AG04450 (cell line): ENCODE data around the gene PRR33. TPM values are rescaled to one million over a fixed set of nuclear protein-coding genes. Genes with fewer than 3 reads are reported as not detected.
A peak's percentile ranks its signal among the peaks of the same experiment; 100 is the strongest.

Experiments used
- CTCF ChIA-PET: fragments of 300-600, 350-600 bp; formaldehyde crosslinking; extraction: SDS; loops from one replicate; lab custom pipeline; 2022; ENCODE audit warnings: antibody characterized with exemption, inconsistent platforms; lab: Charles Lee
- POLR2A ChIA-PET: fragments of 350-600 bp; formaldehyde crosslinking; extraction: SDS; loops from one replicate; lab custom pipeline; 2021; ENCODE audit warnings: antibody characterized with exemption, inconsistent platforms; lab: Yijun Ruan, JAX
- DNase-seq: peaks from one replicate; pipeline ENCODE4 v3.0.0-alpha.2; 2011; ENCODE audit warnings: low read depth, low spot score
- H3K27ac ChIP-seq: one replicate; pipeline ENCODE4 v1.5.1; 2012; ENCODE audit warnings: low read depth, low read length, control low read depth
- H3K27me3 ChIP-seq: one replicate; pipeline ENCODE4 v1.6.0; 2012; ENCODE audit warnings: low read length; ENCODE audit not compliant: control insufficient read depth, insufficient read depth
- H3K4me3 ChIP-seq: 2 replicates; pipeline ENCODE4 v1.5.1; 2011; ENCODE audit warnings: mild to moderate bottlenecking, low read depth, low read length, control low read depth
- H3K9me3 ChIP-seq: 2 replicates; pipeline ENCODE4 v1.5.1; 2012; ENCODE audit warnings: low read length; ENCODE audit not compliant: control insufficient read depth, insufficient read depth
- polyA plus RNA-seq: library from polyadenylated mRNA; depleted of rRNA; stranded (reverse); fragments of >200 nt; gene quantifications from 2 replicates; pipeline ENCODE4 v1.2.3, GENCODE V29; 2011
- TF ChIP-seq, protein P1 (sequence below): IDR thresholded peaks from 2 replicates; pipeline ENCODE4 v1.5.1; 2011; ENCODE audit warnings: low read depth, low read length, control low read depth, inconsistent platforms

Gene PRR33
- polyA plus RNA-seq, 1 experiment, result not detected

DNA sequence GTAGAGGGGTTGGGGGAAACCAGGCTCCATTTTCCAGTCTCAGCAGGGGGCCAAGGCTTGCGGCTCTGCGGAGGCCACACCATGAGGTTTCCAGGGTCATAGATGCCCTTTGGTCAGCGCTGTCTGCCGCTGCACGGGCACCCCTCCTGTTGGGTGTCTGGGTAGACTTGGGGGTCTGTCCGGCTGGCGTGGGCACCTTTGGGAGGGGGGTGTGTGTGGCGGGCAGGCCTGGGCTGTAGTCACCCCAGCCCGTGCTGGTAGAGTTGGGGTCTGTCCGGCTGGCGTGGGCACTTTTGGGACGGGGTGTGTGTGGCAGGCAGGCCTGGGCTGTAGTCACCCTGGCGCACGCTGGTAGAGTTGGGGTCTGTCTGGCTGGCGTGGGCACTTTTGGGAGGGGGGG is 20.2 kb downstream of the PRR33 start:
- H3K9me3 ChIP-seq, result peaks cover 4% of the 10 kb centered on the region; the same call in 1 of the 2 replicates
- no peak for DNase-seq
- peaks cover 26% of the 10 kb centered on the region for H3K27me3 ChIP-seq
- TF ChIP-seq, protein P1, sequence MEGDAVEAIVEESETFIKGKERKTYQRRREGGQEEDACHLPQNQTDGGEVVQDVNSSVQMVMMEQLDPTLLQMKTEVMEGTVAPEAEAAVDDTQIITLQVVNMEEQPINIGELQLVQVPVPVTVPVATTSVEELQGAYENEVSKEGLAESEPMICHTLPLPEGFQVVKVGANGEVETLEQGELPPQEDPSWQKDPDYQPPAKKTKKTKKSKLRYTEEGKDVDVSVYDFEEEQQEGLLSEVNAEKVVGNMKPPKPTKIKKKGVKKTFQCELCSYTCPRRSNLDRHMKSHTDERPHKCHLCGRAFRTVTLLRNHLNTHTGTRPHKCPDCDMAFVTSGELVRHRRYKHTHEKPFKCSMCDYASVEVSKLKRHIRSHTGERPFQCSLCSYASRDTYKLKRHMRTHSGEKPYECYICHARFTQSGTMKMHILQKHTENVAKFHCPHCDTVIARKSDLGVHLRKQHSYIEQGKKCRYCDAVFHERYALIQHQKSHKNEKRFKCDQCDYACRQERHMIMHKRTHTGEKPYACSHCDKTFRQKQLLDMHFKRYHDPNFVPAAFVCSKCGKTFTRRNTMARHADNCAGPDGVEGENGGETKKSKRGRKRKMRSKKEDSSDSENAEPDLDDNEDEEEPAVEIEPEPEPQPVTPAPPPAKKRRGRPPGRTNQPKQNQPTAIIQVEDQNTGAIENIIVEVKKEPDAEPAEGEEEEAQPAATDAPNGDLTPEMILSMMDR, result no peak
- CTCF ChIA-PET, result interaction anchor here (1.4 kb wide), 1 partner anchor 11 kb away, joined by 8 read pairs; no protein-coding TSS in a partner anchor
- no peak overlapping the region for H3K4me3 ChIP-seq
- H3K27ac ChIP-seq, result no peak overlapping the region
- POLR2A ChIA-PET, result no interaction called here

DNA sequence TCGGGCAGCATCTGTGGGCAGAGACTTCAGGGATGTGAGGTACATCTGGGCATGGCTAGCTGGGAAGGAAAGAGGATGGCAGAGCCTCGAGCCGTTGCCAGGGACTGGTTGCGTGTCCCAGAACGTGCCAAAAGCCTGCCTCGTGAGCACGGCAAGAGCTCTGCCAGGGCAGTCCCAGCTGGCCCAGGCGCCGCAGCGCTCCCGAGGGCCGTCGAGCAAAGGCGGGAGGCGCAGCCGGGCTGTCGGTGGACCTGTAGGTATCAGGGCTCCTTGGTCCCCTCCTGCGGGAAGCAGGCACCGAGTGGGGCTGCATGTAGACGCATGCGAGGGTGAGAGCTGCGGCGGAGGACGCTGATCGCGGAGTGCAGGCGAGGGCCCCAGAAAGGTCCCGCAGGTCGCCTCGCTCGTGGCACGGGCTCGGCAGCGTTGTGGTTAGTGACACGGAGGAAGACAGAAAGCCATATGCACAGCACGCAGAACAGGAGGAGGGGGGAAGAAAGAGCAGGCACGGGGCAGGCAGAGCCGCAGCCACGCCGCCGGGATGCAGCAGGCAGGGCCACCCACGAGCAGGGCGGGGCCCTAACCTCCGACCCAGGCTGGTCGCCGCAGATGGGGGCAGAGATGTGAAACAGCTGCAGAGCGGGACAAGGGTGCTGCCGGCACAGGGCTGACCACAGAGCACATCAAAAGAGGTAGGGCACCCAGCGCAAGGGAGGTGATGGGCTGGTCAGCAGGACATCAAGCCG is 20.8 kb downstream of the PRR33 start:
- H3K27ac ChIP-seq, result no peak overlapping the region
- no peak overlapping the region for H3K4me3 ChIP-seq
- peaks cover 26% of the 10 kb centered on the region for H3K27me3 ChIP-seq
- POLR2A ChIA-PET, result no interaction called here
- TF ChIP-seq, protein P1, result no peak
- no peak for DNase-seq
- CTCF ChIA-PET, result interaction anchor here (1.1 to 1.4 kb wide), 2 partner anchors 11 to 39 kb away, joined by 4 to 8 read pairs; no protein-coding TSS in a partner anchor
- H3K9me3 ChIP-seq, result peaks cover 3% of the 10 kb centered on the region; the same call in 1 of the 2 replicates

DNA sequence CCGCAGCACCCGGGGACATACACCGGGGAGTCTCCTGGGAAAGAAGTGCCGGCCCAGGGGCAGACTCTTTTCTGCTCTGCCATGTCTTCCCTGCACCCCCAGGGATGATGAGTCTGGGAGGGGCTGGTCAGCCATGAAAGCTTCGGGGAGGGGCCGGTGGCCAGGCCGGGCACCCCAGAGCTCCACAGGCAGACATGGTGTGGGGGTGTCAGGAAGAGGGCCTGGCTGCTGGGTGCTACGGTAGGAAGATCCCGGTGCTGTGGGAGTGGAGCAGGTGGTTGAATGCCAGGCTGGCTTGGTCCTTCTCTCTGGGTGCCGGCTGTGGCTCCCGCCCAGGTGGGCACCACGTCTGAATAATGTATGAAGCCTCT is 21.4 kb downstream of the PRR33 start:
- no peak overlapping the region for H3K4me3 ChIP-seq
- CTCF ChIA-PET, result interaction anchor here (1.1 to 1.8 kb wide), 3 partner anchors 12 to 38 kb away, joined by 4 to 8 read pairs (median 8); no protein-coding TSS in a partner anchor
- TF ChIP-seq, protein P1, result no peak

DNA sequence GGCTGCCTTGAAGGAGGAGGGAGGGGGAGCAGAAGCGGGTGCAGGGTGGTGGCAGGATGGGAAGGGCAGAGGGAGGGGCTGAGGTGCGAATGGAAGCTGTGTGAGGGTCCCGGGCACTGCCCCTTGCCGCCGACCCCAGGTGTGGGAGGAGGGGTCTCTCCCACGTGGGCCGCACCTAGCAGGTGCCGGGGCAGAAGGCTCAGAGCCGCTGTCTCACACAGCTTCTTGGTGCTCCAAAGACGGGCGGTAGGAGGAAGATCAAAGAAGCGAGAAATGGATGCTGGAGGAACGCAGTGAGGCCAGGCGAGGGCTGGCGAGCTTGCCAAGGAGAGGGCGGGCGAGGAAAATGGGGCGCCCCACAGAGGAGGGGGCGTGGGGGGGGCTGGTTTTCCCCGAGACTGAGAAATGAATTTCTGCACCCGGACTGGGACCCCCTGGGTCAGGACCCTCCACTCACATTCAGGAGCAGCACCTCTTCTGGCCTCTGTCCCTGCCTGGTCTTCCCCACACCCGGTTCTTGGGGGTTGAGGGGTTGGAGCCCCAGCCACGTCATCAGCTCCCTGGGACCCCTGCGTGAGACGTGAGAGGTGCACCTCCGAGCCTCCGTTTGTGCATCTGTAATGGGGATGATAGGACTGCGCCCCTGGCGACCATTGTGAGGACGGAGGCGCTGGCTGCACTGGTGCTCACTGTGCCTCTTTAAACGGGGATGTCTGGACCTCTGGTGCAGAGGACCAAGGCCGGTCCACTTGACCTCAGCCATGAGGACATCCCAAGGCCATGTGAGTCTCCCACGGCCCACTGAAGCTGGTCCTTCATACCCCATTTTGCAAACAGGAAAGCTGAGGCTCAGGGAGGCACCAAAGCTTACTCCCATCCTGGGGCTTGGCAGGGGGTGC is 22.0 kb downstream of the PRR33 start:
- Histone ChIP-seq H3K9me3 (peaks cover 3% of the 10 kb centered on the region; the same call in 1 of the 2 replicates), H3K27me3 (peaks cover 26% of the 10 kb centered on the region), H3K27ac (no peak overlapping the region), H3K4me3 (no peak overlapping the region)
- ChIA-PET CTCF (interaction anchor here (1.1 to 1.8 kb wide), 2 partner anchors 12 to 38 kb away, joined by 4 to 8 read pairs; no protein-coding TSS in a partner anchor), POLR2A (no interaction called here)
- TF ChIP-seq, protein P1, result 0 out of 2 replicates have a peak, but pooled peaks have one; percentile 20
- no peak for DNase-seq

More for the DNA sequence above, 21.4 kb downstream of the PRR33 start:
- peaks cover 26% of the 10 kb centered on the region for H3K27me3 ChIP-seq
- no peak for DNase-seq
- H3K27ac ChIP-seq, result no peak overlapping the region
- peaks cover 3% of the 10 kb centered on the region; the same call in 1 of the 2 replicates for H3K9me3 ChIP-seq
- POLR2A ChIA-PET, result no interaction called here
